Epithelial cell of esophagus (primary cell): Measurements from ENCODE around the gene CCDC127.

Experiments used
- DNase-seq: peaks from one replicate; pipeline ENCODE4 v3.0.0; 2010; ENCODE audit warnings: low read depth
- H3K4me3 ChIP-seq: 2 replicates; pipeline ENCODE4 v1.5.1; 2011; ENCODE audit warnings: mild to moderate bottlenecking, low read length, control low read depth
- TF ChIP-seq, protein P1 (sequence below): IDR thresholded peaks from 2 replicates; pipeline ENCODE4 v1.5.1; 2011; ENCODE audit warnings: low read depth, mild to moderate bottlenecking, low read length, control low read depth, inconsistent platforms; ENCODE audit not compliant: insufficient read depth; ENCODE audit errors: missing control alignments

CCDC127 gene

DNA sequence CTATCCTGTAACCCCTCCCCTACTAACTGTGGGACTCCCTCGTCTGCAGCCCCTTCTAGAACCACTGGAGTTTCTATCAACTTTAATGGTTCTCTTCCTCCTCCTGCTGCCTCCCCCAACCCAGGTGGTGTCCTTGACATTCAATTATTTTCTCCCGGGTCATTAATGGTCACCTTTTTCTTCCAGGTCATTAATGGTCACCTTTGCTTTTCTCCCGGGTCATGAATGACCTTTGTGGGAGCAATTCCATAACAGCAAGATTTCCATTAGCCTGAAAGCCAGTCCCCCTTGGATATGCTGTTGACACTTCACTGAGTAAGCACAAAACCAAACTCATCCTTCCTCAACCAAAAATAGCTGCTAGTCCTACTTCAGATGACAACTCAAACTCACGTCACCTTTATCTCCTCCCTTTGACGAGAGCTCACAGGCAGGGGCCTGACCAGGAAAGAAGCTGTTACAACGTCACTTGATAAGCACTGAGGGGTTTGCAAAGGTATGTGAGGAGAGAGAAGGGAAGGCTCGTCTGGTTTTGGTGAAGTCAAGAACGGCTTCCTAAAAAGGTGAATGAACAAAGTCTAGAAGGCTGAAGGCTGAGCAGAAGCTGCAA is 10.9 kb downstream of the CCDC127 start:
- no peak for DNase-seq
- H3K4me3 ChIP-seq, result no peak overlapping the region
- TF ChIP-seq, protein P1, sequence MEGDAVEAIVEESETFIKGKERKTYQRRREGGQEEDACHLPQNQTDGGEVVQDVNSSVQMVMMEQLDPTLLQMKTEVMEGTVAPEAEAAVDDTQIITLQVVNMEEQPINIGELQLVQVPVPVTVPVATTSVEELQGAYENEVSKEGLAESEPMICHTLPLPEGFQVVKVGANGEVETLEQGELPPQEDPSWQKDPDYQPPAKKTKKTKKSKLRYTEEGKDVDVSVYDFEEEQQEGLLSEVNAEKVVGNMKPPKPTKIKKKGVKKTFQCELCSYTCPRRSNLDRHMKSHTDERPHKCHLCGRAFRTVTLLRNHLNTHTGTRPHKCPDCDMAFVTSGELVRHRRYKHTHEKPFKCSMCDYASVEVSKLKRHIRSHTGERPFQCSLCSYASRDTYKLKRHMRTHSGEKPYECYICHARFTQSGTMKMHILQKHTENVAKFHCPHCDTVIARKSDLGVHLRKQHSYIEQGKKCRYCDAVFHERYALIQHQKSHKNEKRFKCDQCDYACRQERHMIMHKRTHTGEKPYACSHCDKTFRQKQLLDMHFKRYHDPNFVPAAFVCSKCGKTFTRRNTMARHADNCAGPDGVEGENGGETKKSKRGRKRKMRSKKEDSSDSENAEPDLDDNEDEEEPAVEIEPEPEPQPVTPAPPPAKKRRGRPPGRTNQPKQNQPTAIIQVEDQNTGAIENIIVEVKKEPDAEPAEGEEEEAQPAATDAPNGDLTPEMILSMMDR, result no peak

DNA sequence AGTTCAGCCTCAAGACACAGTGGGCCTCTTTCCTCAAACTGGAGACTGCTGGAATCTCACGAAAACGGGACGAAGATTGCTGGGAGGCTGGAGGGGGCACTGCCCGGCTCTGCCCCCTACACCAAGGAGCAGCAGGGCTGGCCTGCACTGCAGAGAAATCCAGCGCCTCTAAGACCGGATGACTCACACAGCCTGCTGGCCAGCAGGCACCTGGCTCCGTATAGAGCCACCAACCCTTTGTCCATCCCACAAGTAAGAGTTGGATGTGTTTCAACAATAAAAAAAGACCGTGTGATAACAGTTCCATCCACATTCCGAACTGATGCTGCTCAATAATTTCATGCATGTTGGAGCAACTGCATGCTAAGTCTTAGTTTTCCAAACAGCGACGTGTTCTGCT is 11.5 kb downstream of the CCDC127 start:
- TF ChIP-seq, protein P1, result no peak
- H3K4me3 ChIP-seq, result no peak overlapping the region
- DNase-seq, result no peak

DNA sequence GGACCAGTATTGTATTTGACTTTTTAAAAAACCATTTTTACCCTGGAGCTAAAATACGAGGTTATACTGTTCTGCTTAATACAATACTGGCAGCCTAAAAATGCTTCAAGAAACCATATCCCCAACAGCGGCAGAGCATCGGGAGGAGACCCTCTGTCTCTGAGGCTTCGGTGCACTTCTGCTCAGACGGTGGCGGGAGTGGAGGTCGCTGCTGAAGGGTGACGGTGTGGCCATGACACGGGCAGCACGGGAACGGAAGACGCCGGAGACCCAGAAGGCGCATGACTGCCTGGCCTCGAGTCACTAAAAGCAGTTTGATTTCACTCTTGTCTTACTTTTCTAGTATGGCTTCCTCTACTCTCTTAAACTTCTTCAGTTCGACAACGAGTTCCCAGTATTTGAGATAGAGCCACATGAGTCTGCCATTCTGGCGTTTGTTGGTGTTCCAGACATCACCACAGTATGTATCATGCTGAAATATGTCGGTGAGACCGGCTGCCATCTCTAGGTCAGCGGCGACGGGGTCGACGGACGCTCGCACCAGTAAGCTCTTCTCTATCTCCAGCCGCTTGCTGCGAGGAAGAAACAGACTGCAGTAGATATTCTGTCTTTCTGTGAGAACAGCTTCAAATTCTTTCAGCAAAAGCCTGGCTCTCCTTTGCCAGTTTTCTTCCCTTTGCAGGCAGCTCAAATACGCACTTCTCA is 12.8 kb downstream of the CCDC127 start:
- TF ChIP-seq, protein P1, result no peak
- no peak for DNase-seq
- H3K4me3 ChIP-seq, result no peak overlapping the region

DNA sequence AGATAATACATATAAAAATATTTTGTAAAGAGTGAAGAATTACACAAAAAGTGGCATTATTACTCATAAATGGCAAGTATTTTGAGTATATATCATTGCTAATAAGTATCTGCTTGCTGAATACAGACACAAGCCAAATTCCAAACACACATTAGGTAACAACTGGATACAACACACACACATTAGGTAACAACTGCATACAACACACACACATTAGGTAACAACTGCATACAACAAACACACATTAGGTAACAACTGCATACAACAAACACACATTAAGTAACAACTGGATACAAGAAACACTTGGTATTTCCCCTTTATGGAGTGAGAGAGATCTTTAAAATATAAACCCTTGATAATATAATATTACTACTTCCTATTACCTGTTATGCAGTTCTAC is 13.5 kb downstream of the CCDC127 start:
- TF ChIP-seq, protein P1, result no peak
- DNase-seq, result no peak
- no peak overlapping the region for H3K4me3 ChIP-seq

DNA sequence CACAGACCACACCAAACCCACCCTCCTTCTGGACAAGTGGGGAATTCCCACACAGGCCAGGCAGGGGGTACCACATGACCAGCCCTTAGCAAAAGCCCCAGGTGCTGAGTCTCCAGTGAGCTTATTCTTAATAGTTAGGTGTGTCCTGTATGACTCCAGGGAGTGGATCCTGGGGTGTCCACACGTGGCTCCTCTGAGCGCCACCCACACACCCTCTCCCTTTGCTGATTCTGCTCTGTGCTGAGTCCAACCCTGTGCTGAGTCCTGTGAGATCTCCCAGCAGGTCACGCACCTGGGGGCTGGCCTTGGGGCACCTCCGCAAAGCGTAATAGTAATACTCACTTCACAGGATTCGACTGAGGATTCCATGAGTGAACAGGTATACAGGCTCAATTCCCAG is 14.0 kb downstream of the CCDC127 start:
- TF ChIP-seq, protein P1, result no peak
- H3K4me3 ChIP-seq, result no peak overlapping the region
- no peak for DNase-seq

DNA sequence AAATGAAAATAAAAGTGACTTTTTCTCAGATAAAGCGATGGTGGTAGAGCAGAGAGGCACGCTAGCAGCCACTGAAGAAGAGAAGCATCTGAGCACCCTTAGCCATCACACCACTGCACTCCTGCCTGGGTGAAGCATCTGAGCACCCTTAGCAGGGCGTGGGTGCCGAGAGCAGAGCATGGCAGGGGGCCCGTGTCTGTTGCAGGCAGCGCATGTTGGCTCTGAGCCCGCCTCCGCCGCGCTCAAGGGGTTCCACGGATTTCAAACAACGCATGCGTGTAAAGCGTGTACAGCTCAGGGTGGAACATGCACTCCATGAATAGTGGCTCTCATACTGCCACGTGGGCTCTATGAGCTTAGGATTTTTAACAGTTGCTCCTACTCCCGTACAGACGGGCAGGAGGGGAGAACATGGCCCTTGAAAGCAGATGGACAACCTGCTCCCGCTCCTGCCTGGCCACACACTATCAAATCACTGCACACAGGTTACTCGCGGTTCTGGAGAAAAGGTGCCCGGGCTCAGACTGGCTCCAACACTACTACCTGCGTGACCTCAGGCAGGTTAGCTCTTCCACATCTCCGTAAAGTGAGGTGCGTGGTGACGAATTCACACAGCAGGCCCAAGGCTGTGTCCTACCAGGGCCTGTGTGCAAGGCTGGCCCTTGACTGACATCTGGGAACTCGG is 14.6 kb downstream of the CCDC127 start:
- H3K4me3 ChIP-seq, result no peak overlapping the region
- no peak for DNase-seq
- TF ChIP-seq, protein P1, result no peak

DNA sequence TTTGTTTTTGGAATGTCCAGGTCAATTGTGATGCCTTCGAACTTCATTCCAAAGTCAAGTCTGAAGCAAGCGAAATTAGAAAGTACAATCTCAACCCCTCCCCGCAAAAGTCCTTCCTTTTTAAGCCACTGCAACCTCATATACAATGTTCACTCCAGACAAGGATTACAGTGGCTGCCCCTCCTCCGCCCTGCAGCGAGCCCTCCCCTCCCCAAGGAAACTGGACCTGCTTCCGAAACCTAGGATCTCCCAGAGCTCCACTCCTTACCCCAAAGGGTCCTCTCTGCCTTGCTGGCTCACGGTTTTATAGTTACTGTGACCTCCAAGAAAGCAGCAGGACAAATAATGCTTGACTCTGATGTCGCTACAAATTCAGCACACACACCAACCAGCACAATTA is 16.3 kb downstream of the CCDC127 start:
- TF ChIP-seq, protein P1, result no peak
- H3K4me3 ChIP-seq, result no peak overlapping the region
- no peak for DNase-seq
